ENCODE measurements around the gene DIP2B. TPM values are rescaled to one million over a fixed set of nuclear protein-coding genes. Genes with fewer than 3 reads are reported as not detected.

Gene DIP2B
- total and polyA plus RNA-seq, 2 of the 13 experiments (the other 11 are each of a cell fraction or from before 2014, with no cell fraction given), result 32.1 to 35.8 TPM

DNA sequence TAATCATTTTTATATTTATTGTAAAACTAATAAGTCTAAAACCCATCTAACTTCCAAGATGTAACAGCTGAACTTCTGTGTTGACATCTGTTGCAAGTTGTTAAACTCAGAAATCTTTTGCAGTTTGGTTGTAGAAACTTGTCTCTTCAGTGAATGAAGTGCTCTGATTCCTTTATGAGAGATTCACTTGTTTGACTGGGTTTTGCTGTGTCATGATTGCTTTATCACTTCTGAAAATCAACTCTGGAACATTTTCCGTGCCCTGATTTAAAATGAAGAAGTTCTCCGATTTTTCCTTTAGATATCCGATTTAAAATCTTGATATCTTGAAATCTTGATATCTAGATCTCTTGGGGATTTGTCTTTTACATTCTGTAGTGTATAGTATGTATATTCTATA is 65.1 kb downstream of the DIP2B start:
- H3K27ac ChIP-seq (ENCODE audit: extremely low read length, insufficient read depth, low read length), result peak overlapping the region; percentile 28
- ChIA-PET POLR2A (no interaction called here), CTCF (ENCODE audit: low intra/inter-chr PET ratio, low total read pairs) (no interaction called here)
- no peak overlapping the region for H3K4me3 ChIP-seq (replicated peaks in 1 of 3; ENCODE audit: insufficient read depth in 1 of 3, low read depth in 2 of 3, low read length in 3 of 3)
- H3K79me2 ChIP-seq (ENCODE audit: insufficient read depth, low read length), result peaks cover 96% of the 10 kb centered on the region
- peaks cover 10% of the 10 kb centered on the region for H4K20me1 ChIP-seq (ENCODE audit: insufficient read depth, low read length)
- H3K4me2 ChIP-seq (ENCODE audit: low read depth, low read length), result no peak overlapping the region
- H3K9me3 ChIP-seq (ENCODE audit: low read length), result no peaks in the 10 kb centered on the region
- TSS peak; percentile 19 for BruUV-seq (replicated peaks)
- no peak for FAIRE-seq
- no peaks in the 10 kb centered on the region; a peak in 1 of 5 replicates for H3K36me3 ChIP-seq (replicated peaks in 1 of 2; ENCODE audit: control insufficient read depth in 1 of 2, insufficient read depth in 2 of 2, low read length in 2 of 2)
- WGBS (ENCODE audit: low lambda C conversion rate), result 86% methylated on average over 3 of the region's 3 CpGs
- peaks cover 89% of the 10 kb centered on the region for H3K4me1 ChIP-seq (ENCODE audit: insufficient read depth, low read length)
- intact Hi-C loops (cut with micrococcal nuclease; ENCODE audit: unreplicated experiment), result loop anchor here (10.0 kb wide), 2 partner anchors 45 to 65 kb away; no protein-coding TSS in a partner anchor
- ATAC-seq, result no peak
- H2AFZ ChIP-seq (ENCODE audit: low read length), result no peak overlapping the region
- peak; percentile 49; the same call in 1 of the 2 replicates for TF ChIP-seq MAFF (IDR thresholded peaks at IDR 0.05; ENCODE audit: low read depth, low read length)
- no peak for TF ChIP-seq ZNF292 (CRISPR knock-in tag; IDR thresholded peaks at IDR 0.05; ENCODE audit: borderline replicate concordance, low read depth)
- peak; percentile 89 for TF ChIP-seq NFE2L2 (IDR thresholded peaks at IDR 0.05; ENCODE audit: low read length)
- 0 out of 2 replicates have a peak, but pooled peaks have one; percentile 35 for TF ChIP-seq GFI1 (CRISPR knock-in tag; IDR thresholded peaks at IDR 0.05; ENCODE audit: borderline replicate concordance)
- TF ChIP-seq MAFK (conservative IDR thresholded peaks at IDR 0.05 in 1 of 2, IDR thresholded peaks at IDR 0.05 in 1 of 2; ENCODE audit: low read length in 2 of 2), result peak; percentile 29 to 40; a peak in 2 of 4 replicates
- no peaks in the 10 kb centered on the region; a peak in 1 of 5 replicates for H3K27me3 ChIP-seq (ENCODE audit: control insufficient read depth in 1 of 2, insufficient read depth in 2 of 2, low read length in 2 of 2)
- in situ Hi-C loops (cut with HindIII; ENCODE audit: extremely low pct_ligation_motif_present, low pct_unique_long_range_greater_than_20kb), result no loop called here
- no peak overlapping the region for H3K9ac ChIP-seq (ENCODE audit: insufficient read depth, low read depth, low read length)
- no peak for DNase-seq (ENCODE audit: low spot score)

DNA sequence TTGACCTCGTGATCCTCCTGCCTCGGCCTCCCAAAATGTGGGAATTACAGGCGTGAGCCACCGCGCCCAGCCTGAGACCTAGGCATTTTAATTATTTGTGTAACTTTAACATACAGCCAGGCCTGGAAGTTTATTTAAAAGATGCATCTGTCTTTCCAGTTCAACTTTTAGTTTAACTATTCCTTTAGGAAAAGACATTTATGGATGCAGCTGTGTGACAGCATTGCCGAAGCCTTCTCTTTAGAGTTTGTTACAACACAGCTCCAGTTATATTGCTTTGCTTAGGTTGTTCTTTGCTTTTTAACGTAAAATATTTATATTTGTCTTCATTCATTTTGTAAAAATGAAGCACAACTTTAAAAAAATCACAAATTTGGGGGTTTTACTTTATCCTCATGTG is 67.0 kb downstream of the DIP2B start:
- H2AFZ ChIP-seq (ENCODE audit: low read length), result no peak overlapping the region
- DNase-seq (ENCODE audit: low spot score) (no peak), FAIRE-seq (no peak), ATAC-seq (no peak)
- H3K9me3 ChIP-seq (ENCODE audit: low read length), result no peaks in the 10 kb centered on the region
- no peaks in the 10 kb centered on the region; a peak in 1 of 5 replicates for H3K36me3 ChIP-seq (replicated peaks in 1 of 2; ENCODE audit: control insufficient read depth in 1 of 2, insufficient read depth in 2 of 2, low read length in 2 of 2)
- H3K27me3 ChIP-seq (ENCODE audit: control insufficient read depth in 1 of 2, insufficient read depth in 2 of 2, low read length in 2 of 2), result no peaks in the 10 kb centered on the region; a peak in 1 of 5 replicates
- H3K4me2 ChIP-seq (ENCODE audit: low read depth, low read length), result peak overlapping the region; percentile 16; the same call in 1 of the 2 replicates
- intact Hi-C loops (cut with micrococcal nuclease; ENCODE audit: unreplicated experiment), result loop anchor here (2.0 to 10.0 kb wide), 2 partner anchors 63 to 67 kb away; partner anchors contain the start of gene DIP2B
- POLR2A ChIA-PET, result no interaction called here
- BruUV-seq (replicated peaks), result no TSS peak
- 0 out of 2 replicates have a peak, but pooled peaks have one; percentile 2 for TF ChIP-seq SALL1 (CRISPR knock-in tag; IDR thresholded peaks at IDR 0.05)
- no peak for TF ChIP-seq ZSCAN12 (CRISPR knock-in tag; IDR thresholded peaks at IDR 0.05)
- no peak for TF ChIP-seq CBFB (CRISPR knock-in tag; IDR thresholded peaks at IDR 0.05)
- WGBS (ENCODE audit: low lambda C conversion rate), result 92% methylated on average over 7 of the region's 7 CpGs
- H3K4me3 ChIP-seq (replicated peaks in 1 of 3; ENCODE audit: insufficient read depth in 1 of 3, low read depth in 2 of 3, low read length in 3 of 3), result peak overlapping the region in 1 of 3 experiments; percentile 10; a peak in 2 of 6 replicates
- in situ Hi-C loops (cut with HindIII; ENCODE audit: extremely low pct_ligation_motif_present, low pct_unique_long_range_greater_than_20kb), result no loop called here
- no peak overlapping the region for H3K9ac ChIP-seq (ENCODE audit: insufficient read depth, low read depth, low read length)
- peaks cover 10% of the 10 kb centered on the region for H4K20me1 ChIP-seq (ENCODE audit: insufficient read depth, low read length)
- H3K27ac ChIP-seq (ENCODE audit: extremely low read length, insufficient read depth, low read length), result peak overlapping the region; percentile 45
- H3K79me2 ChIP-seq (ENCODE audit: insufficient read depth, low read length), result peaks cover 90% of the 10 kb centered on the region
- peaks cover 95% of the 10 kb centered on the region for H3K4me1 ChIP-seq (ENCODE audit: insufficient read depth, low read length)
- CTCF ChIA-PET (ENCODE audit: low intra/inter-chr PET ratio, low total read pairs), result no interaction called here
